Measurements from ENCODE around the gene SEC14L5.
"Not testable (repeated sequence)": the region's sequence is repeated elsewhere in the genome, so short reads cannot be mapped to it uniquely, and the experiment has no call there.

Gene SEC14L5

DNA sequence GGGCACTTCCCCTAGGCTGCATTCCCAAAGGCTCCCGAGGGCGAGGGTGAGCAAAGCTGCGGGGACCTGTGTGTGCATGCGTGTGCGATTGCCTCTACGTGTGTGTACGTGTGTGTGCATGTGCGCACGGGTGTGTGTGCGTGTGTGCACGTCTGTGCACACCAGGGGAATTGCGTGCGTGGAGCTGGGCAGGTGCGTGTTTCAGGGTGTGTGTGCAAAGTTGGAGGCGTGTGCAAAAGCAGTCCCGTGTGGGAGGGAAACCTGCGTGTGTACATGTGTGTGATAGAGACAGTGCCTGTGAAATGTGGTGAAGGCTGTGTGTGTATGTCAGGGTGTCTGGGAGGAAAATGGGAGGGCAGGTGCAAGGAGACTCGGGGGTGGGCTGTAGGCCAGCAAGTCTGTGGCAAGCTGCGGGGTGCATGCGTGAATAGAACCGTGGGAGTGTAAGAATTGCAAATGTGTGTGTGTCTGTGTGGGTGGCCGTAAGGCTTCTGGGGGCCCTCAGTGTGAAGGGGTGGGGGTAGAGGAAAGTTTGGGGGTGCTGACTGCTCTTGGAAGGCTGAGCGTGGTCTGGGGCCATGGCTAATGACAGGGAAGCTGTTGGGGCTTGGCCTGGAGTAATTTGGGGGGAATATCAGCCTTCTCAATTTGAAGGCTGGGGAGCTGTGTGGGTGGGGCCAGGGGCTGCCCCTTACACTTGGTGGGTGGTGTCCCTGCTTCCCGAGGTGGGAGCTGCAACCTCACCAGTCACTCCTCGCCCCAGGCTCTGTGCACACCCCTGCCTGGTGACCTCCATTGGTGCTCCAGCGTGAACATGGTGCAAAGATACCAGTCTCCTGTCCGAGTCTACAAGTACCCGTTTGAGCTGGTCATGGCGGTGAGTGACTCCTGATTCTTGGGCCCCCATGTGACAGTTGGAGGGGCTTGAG lies 644 bp downstream of the SEC14L5 start:
- no peak for TF ChIP-seq TAF1 (IDR thresholded peaks at IDR 0.05; ENCODE audit: borderline replicate concordance, low read depth, low read length)
- TF ChIP-seq POLR2A (IDR thresholded peaks at IDR 0.05; ENCODE audit: low read depth, low read length): no peak
- no peak for TF ChIP-seq POLR2AphosphoS5 (IDR thresholded peaks at IDR 0.05; ENCODE audit: low read depth, low read length)
- FAIRE-seq: no peak

DNA sequence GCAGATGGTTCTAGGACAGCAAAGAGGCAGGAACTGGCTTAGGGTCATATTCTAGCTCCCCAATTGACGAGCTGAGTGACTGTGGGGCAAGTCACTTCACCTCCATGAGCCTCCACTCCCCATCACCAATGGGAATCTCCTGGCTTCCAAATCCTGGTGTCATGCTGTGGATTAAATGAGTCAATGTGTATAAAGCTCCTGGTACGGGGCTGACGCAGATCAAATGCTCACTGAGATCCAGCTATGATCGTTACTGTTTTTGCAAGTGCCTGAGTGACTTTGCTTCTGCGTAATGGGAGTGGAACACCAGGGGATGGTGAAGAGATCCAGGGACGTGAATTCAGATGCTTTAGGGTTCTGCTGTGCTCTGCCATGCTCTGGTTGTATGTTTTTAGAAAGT lies 2.4 kb downstream of the SEC14L5 start:
- TF ChIP-seq POLR2AphosphoS5 (IDR thresholded peaks at IDR 0.05; ENCODE audit: low read depth, low read length): no peak
- TF ChIP-seq POLR2A (IDR thresholded peaks at IDR 0.05; ENCODE audit: low read depth, low read length): no peak
- TF ChIP-seq TAF1 (IDR thresholded peaks at IDR 0.05; ENCODE audit: borderline replicate concordance, low read depth, low read length): no peak
- DNase-seq (ENCODE audit: insufficient read length): no peak
- FAIRE-seq: no peak

More for the DNA sequence above, 644 bp downstream of the SEC14L5 start:
- no peak for DNase-seq (ENCODE audit: insufficient read length)

- TF ChIP-seq TAF1 (IDR thresholded peaks at IDR 0.05; ENCODE audit: borderline replicate concordance, low read depth, low read length): no peak
- TF ChIP-seq POLR2AphosphoS5 (IDR thresholded peaks at IDR 0.05; ENCODE audit: low read depth, low read length): no peak
- no peak for TF ChIP-seq POLR2A (IDR thresholded peaks at IDR 0.05; ENCODE audit: low read depth, low read length)
- DNase-seq (ENCODE audit: insufficient read length): no peak
- no peak for FAIRE-seq
These were observed 4.6 kb downstream of the SEC14L5 start for GRCh38 chr16:4962716-4963115.

- not testable (repeated sequence) for DNase-seq (ENCODE audit: insufficient read length); FAIRE-seq
These were observed 5.4 kb downstream of the SEC14L5 start for GRCh38 chr16:4963527-4963926.

DNA sequence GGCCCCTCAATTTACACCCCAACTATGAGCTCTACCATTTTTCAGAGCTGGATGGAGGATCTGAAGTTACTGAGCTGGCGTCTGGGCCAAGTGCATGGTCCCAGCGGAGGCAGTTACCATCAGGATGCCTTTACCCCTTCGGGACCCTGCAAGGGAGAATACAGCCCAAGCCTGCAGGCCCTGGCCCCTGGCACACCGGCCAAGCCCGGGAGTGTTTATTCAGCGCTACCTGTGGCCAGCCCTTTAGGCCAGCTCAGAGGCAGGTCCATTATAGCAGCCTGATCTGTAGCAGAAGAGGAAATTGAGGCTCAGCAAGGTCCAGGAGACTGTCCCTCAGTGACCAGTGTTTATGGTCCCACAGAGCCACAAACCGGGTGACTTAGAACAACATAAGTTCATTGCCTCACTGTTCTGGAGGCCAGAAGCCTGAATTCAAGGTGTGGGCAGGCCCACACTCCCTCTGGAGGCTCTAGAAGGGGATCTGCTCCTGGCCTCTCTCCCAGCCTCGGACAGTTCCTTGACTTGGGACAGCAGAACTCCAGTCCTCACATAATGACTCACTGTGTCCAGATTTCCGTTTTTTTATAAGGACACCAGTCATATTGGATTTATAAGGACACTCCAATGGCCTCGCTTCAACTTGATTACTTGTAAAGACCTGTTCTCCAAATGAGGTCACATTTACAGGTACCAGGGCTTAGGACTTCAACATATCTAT lies 8.8 kb downstream of the SEC14L5 start:
- no peak for DNase-seq (ENCODE audit: insufficient read length)
- FAIRE-seq: no peak
- TF ChIP-seq POLR2A (IDR thresholded peaks at IDR 0.05; ENCODE audit: low read depth, low read length): no peak
- no peak for TF ChIP-seq POLR2AphosphoS5 (IDR thresholded peaks at IDR 0.05; ENCODE audit: low read depth, low read length)
- no peak for TF ChIP-seq TAF1 (IDR thresholded peaks at IDR 0.05; ENCODE audit: borderline replicate concordance, low read depth, low read length)

DNA sequence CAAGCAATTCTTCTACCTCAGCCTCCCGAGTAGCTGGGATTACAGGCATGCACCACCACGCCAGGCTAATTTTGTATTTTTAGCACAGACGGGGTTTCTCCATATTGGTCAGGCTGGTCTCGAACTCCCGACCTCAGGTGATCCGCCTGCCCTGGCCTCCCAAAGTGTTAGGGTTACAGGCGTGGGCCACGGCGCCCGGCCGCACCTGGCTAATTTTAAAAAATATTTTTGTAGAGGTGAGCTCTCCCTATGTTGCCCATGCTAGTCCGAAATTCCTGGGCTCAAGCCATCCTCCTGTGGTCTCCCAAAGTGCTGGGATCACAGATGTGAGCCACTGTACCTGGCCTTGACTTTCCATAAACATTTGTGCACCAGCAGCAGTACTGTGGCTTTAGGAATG lies 10.1 kb downstream of the SEC14L5 start:
- FAIRE-seq; DNase-seq (ENCODE audit: insufficient read length): not testable (repeated sequence)

GRCh38 chr16:4968879-4969483 lies 10.9 kb downstream of the SEC14L5 start:
- TF ChIP-seq TAF1 (IDR thresholded peaks at IDR 0.05; ENCODE audit: borderline replicate concordance, low read depth, low read length) (no peak), POLR2AphosphoS5 (IDR thresholded peaks at IDR 0.05; ENCODE audit: low read depth, low read length) (no peak), POLR2A (IDR thresholded peaks at IDR 0.05; ENCODE audit: low read depth, low read length) (no peak)
- DNase-seq (ENCODE audit: insufficient read length): no peak
- FAIRE-seq: no peak

DNA sequence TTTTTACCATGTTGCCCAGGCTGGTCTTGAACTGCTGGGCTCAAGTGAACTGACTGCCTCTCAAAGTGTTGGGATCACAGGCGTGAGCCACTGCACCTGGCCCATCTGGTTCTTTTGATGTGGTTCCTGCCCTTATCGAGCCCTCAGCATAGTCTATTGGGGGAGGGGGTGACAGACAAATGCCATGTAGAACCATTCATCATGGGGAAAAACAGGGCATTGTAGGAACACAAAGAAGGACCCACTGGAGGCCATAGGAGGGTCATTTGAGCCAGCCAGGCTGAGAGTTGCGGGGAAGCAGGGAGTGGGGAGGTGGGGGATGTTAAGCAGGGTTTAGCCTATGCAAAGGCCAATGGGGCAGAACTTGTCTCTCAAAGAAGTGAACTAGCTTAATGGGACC lies 11.9 kb downstream of the SEC14L5 start:
- TF ChIP-seq POLR2A (IDR thresholded peaks at IDR 0.05; ENCODE audit: low read depth, low read length) (no peak), TAF1 (IDR thresholded peaks at IDR 0.05; ENCODE audit: borderline replicate concordance, low read depth, low read length) (no peak), POLR2AphosphoS5 (IDR thresholded peaks at IDR 0.05; ENCODE audit: low read depth, low read length) (no peak)
- no peak for FAIRE-seq

GRCh38 chr16:4972938-4973587 lies 14.9 kb downstream of the SEC14L5 start:
- DNase-seq (ENCODE audit: insufficient read length): no peak
- no peak for FAIRE-seq
- TF ChIP-seq POLR2A (IDR thresholded peaks at IDR 0.05; ENCODE audit: low read depth, low read length) (no peak), TAF1 (IDR thresholded peaks at IDR 0.05; ENCODE audit: borderline replicate concordance, low read depth, low read length) (no peak)

More for the DNA sequence above, 11.9 kb downstream of the SEC14L5 start:
- DNase-seq (ENCODE audit: insufficient read length): no peak

DNA sequence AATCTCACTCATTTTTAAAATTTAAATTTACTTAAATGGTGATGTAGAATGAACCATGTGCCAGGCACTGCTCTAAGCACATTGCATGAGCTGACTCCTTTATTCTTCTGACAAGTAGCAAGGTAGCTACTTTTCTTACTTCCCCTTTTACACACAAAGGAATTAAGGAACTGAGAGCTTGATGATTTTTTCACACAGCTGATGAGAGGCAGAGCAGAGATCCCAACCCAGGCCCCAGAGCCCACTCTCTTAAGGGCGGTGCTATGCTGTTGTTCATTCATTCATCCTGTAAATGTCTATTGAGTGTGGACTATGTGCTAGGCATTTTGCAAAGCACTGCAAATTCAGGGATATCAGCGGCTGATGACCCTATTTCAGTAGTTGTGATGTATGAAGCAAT lies 17.9 kb downstream of the SEC14L5 start:
- DNase-seq (ENCODE audit: insufficient read length): peak; percentile 63
- FAIRE-seq: no peak

DNA sequence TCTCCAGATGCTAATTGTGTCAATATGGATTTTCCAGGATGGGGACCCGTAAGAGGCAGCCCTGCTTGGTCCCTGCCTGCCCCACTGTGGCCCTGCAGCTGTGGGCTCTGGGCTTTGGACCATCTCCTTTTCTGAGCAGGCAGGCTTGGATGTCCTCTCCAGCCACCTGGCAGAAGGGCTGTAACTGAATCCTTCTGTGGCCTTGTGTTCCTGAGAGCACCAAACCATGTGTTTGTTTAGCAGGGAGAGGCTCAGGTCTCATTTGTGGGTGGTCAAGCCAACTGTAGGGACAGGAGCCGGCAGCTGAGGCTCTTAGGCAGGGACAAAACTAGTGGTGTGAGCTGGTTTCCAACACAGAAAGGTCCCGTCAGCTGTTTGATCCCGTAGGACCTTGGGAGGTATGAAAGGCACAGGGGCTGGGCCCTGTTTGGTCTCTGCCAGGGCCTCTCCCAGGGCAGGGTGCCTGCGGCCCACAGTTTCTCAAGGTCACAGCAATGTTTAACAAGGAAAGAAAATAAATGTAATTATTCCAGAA lies 18.5 kb downstream of the SEC14L5 start:
- no peak for TF ChIP-seq POLR2A (IDR thresholded peaks at IDR 0.05; ENCODE audit: low read depth, low read length)
- no peak for TF ChIP-seq POLR2AphosphoS5 (IDR thresholded peaks at IDR 0.05; ENCODE audit: low read depth, low read length)
- no peak for TF ChIP-seq TAF1 (IDR thresholded peaks at IDR 0.05; ENCODE audit: borderline replicate concordance, low read depth, low read length)
- DNase-seq (ENCODE audit: insufficient read length): no peak
- no peak for FAIRE-seq

More for the DNA sequence above, 17.9 kb downstream of the SEC14L5 start:
- TF ChIP-seq POLR2A (IDR thresholded peaks at IDR 0.05; ENCODE audit: low read depth, low read length) (no peak), POLR2AphosphoS5 (IDR thresholded peaks at IDR 0.05; ENCODE audit: low read depth, low read length) (no peak), TAF1 (IDR thresholded peaks at IDR 0.05; ENCODE audit: borderline replicate concordance, low read depth, low read length) (no peak)
